ENCODE results near the gene NDUFAF5.
"Not testable (repeated sequence)": the region's sequence is repeated elsewhere in the genome, so short reads cannot be mapped to it uniquely, and the experiment has no call there.

The NDUFAF5 gene

DNA sequence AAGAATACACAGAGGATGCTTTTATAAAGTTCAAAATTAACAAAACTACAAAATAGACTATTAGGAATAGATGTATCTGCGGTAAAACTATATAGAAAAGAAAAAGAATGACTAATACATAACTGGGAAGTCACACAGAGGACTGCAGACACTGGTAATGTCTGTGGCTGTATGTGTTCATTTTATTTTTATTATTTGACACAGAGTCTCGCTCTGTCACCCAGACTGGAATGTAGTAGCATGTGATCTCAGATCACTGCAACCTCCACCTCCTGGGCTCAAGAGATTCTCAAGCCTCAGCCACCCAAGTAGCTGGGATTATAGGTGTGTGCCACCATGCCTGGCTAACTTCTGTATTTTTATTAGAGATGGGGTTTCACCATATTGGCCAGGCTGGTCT lies 39.0 kb upstream of the NDUFAF5 start:
- H3K27ac ChIP-seq = no peak overlapping the region
- TF ChIP-seq, protein P1, sequence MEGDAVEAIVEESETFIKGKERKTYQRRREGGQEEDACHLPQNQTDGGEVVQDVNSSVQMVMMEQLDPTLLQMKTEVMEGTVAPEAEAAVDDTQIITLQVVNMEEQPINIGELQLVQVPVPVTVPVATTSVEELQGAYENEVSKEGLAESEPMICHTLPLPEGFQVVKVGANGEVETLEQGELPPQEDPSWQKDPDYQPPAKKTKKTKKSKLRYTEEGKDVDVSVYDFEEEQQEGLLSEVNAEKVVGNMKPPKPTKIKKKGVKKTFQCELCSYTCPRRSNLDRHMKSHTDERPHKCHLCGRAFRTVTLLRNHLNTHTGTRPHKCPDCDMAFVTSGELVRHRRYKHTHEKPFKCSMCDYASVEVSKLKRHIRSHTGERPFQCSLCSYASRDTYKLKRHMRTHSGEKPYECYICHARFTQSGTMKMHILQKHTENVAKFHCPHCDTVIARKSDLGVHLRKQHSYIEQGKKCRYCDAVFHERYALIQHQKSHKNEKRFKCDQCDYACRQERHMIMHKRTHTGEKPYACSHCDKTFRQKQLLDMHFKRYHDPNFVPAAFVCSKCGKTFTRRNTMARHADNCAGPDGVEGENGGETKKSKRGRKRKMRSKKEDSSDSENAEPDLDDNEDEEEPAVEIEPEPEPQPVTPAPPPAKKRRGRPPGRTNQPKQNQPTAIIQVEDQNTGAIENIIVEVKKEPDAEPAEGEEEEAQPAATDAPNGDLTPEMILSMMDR (conservative IDR thresholded peaks at IDR 0.05) = no peak

DNA sequence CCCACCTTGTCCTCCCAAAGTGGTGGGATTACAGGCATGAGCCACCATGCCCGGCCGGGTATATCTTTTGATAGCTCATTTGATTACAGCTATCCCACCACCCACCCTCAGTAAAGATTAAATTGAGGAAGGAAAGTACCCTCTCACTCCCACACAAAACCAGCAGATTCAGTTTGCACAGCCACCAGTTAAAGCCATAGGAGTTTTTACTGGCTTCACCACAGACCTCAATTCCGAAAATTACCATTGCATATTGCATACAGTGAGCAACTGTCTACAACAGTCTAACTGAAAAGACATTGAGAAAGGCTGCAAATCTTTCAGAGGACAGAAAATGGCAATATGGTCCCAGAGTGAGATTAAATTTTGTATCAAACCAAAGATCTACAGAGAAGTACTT lies 35.0 kb upstream of the NDUFAF5 start:
- H3K27ac ChIP-seq = no peak overlapping the region
- TF ChIP-seq, protein P1 (conservative IDR thresholded peaks at IDR 0.05) = no peak

DNA sequence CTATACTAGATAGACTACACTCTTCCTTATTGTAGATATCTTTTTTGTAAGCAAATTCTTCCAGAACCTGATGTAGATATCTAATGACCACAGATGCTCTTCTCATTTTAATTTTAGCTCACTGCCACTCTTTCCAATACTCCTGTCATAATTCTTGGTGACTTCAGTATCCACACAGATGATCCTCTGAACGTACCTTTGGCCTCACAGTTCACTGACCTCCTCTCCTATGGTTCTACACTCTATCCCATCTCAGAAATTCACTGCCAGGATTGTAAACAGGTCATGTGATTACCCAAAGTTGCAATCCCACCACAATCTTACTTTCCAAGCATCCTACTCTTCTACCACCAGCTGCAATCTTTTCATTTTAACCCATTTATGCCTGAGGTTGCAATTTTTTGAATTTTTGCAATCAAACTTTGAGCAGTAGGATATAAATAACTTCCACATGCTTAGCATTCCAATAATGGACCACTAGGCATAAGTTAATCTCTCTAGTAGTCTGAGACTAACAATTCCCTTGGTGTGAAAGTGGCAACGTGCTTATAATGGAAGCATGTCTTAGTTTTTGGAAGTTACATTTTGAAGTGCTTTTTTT lies 31.3 kb upstream of the NDUFAF5 start:
- H3K27ac ChIP-seq = no peak overlapping the region
- TF ChIP-seq, protein P1 (conservative IDR thresholded peaks at IDR 0.05) = no peak

DNA sequence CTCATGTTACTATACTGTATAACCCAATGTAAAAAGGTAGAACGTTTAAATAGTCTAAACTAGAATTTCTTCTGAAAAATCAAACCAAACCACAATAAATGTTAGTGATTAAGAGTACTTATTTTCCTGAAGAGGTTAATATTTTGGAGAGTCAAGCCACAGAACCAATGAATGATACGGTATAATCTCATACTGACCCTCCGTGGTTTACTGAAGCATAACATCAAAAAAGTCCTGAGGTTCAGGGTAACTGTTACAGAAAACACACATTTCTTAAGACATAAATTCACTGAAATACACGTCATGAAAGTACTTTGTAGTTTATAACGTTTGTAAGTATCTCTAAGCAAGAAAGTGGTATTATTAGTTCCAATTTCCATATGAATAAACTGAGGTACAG lies 29.0 kb upstream of the NDUFAF5 start:
- TF ChIP-seq, protein P1 (conservative IDR thresholded peaks at IDR 0.05) = no peak
- H3K27ac ChIP-seq = no peak overlapping the region

DNA sequence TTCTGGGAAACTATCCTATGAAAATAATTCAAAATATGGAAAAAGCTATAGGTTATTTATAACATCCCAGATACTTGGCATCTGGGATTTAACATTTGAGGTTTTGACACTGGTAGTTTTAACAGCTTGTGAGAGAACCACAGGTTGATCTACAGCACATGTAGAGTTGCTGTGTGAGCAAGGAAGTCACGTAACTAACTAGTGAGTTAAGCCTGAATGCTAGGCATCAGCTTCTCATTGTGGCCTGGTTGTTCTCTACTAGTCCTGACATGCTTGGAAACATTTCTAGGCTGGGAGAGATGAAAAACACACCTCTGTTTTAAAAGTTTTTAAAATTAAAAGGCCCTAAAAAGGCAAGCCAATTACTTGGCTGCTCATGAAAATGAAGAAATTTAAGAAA lies 28.3 kb upstream of the NDUFAF5 start:
- no peak overlapping the region for H3K27ac ChIP-seq
- TF ChIP-seq, protein P1 (conservative IDR thresholded peaks at IDR 0.05) = no peak

DNA sequence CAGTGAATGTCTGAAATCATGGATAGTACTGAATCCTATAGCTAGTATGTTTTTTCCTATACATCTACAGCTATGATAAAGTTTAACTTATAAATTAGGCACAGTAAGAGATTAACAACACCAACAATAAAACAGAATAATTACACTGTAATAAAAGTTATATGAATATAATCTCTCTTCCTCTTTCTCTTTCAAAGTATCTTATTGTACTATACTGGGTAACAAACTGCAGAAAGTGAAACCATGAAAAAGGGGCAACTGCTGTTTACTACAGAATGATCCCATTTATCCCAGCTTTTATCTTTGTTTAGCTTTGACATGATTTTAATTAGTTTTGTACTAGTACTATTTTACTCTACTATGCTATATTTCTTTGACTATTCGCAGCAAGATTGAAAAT lies 25.9 kb upstream of the NDUFAF5 start:
- no peak overlapping the region for H3K27ac ChIP-seq
- TF ChIP-seq, protein P1 (conservative IDR thresholded peaks at IDR 0.05) = no peak

DNA sequence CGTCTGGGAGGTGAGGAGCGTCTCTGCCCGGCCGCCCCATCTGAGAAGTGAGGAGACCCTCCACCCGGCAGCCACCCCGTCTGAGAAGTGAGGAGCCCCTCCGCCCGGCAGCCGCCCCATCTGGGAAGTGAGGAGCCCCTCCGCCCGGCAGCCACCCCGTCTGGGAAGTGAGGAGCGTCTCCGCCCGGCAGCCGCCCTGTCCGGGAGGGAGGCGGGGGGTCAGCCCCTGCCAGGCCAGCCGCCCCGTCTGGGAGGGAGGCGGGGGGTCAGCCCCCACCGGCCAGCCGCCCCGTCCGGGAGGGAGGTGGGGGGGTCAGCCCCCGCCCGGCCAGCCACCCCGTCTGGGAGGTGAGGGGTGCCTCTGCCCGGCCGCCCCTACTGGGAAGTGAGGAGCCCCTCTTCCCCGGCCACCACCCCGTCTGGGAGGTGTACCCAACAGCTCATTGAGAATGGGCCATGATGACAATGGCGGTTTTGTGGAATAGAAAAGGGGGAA lies 24.3 kb upstream of the NDUFAF5 start:
- not testable (repeated sequence) for H3K27ac ChIP-seq

DNA sequence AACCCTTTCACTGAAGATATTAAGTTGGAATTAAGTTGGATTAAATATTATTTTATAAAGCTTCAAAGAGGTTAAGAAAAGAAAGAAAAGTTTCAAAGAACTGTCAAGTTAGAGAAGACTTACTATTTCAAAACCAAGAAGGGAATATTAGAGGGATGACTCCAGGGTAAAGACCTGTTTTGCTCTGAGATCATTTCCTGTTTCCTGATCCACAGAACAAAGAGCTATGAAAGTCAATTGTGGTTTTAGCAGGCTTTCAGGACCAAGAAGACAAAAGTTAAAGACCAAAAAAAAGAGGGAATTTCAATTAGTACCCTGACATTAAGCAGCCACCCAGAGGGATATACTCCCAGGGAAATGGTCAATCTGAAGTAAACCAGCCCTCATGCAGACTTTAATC lies 19.5 kb upstream of the NDUFAF5 start:
- no peak overlapping the region for H3K27ac ChIP-seq
- TF ChIP-seq, protein P1 (conservative IDR thresholded peaks at IDR 0.05) = no peak
